Prostate gland (tissue), 2 donors: ENCODE data around the gene TBRG1. TPM values are rescaled to one million over a fixed set of nuclear protein-coding genes. Genes with fewer than 3 reads are reported as not detected.
A peak's percentile ranks its signal among the peaks of the same experiment; 100 is the strongest.

Source experiments
- DNase-seq: peaks from one replicate; pipeline ENCODE4 v3.0.0-alpha.2; 2019; ENCODE audit warnings: low spot score
- H3K27ac ChIP-seq, 2 donors: fragments of 200-600 bp; sonication (generic); 2 replicates each; pipeline ENCODE4 v1.5.1; 2017 to 2019
- H3K27me3 ChIP-seq: fragments of 200-600 bp; sonication (generic); replicated peaks from 2 replicates; pipeline ENCODE4 v1.5.1; 2019; ENCODE audit not compliant: insufficient read depth
- H3K36me3 ChIP-seq, 2 donors: fragments of 200-600 bp; sonication (generic); 1 replicate in 1 of 2; 2 replicates in 1 of 2; pipeline versions ENCODE4 v1.5.1 to v1.8.1; 2017 to 2019
- H3K4me1 ChIP-seq: fragments of 200-600 bp; sonication (generic); replicated peaks from 2 replicates; pipeline ENCODE4 v1.5.1; 2019
- H3K4me3 ChIP-seq, 2 donors: fragments of 200-600 bp; sonication (generic); 2 replicates each; pipeline ENCODE4 v1.5.1; 2017 to 2019
- H3K9me3 ChIP-seq: fragments of 200-600 bp; sonication (generic); 2 replicates; pipeline ENCODE4 v1.5.1; 2017
- CTCF ChIP-seq, 4 experiments: fragments of 200-600 bp in 2 of 4; fragments of 450-650 bp in 2 of 4; sonication (generic) in 2 of 4; IDR thresholded peaks; 1 replicate in 3 of 4; 2 replicates in 1 of 4; pipeline ENCODE4 v1.5.1; 2016 to 2019; ENCODE audit warnings: antibody characterized with exemption in 4 of 4, mild to moderate bottlenecking in 2 of 4, moderate library complexity in 2 of 4
- POLR2A ChIP-seq: fragments of 450-650 bp; IDR thresholded peaks from one replicate; pipeline ENCODE4 v1.6.1; 2016; ENCODE audit warnings: antibody characterized with exemption, mild to moderate bottlenecking
- POLR2AphosphoS5 ChIP-seq: sonication (generic); formaldehyde crosslinking; IDR thresholded peaks from one replicate; pipeline ENCODE4 v1.6.1; 2017; ENCODE audit warnings: antibody characterized with exemption
- WGBS: methylation state at CpG from one replicate; pipeline ENCODE4 v1.1.5; 2018; 5-methylcytosine and 5-hydroxymethylcytosine counted together
- intact Hi-C: fragments of 100-400 bp; cut with DNase I; formaldehyde crosslinking; loops from one replicate; pipeline ENCODE4 v1.14.2; 2022
- total RNA-seq, 2 donors: library from RNA; depleted of rRNA; stranded (reverse); fragments of >200 nt; gene quantifications; one replicate each; pipeline ENCODE4 v1.1.0, GENCODE V29; 2016

The TBRG1 gene
- total RNA-seq, 2 donors from 2014 or later, result 30.8 to 33.8 TPM

- no peak for DNase-seq
- no peak for TF ChIP-seq CTCF (IDR thresholded peaks at IDR 0.05)
- H3K27me3 ChIP-seq, result no peaks in the 10 kb centered on the region
- no peak overlapping the region for H3K27ac ChIP-seq
- intact Hi-C loops, result no loop called here
- no peak overlapping the region for H3K4me3 ChIP-seq
- H3K9me3 ChIP-seq, result no peaks in the 10 kb centered on the region
- WGBS, result 96% methylated on average over 2 of the region's 2 CpGs
- H3K36me3 ChIP-seq, result no peaks in the 10 kb centered on the region
- H3K4me1 ChIP-seq, result no peaks in the 10 kb centered on the region
These were observed 40.1 kb upstream of the TBRG1 start for GRCh38 chr11:124582565-124582964.

- WGBS, result 60% methylated on average over 8 of the region's 8 CpGs
- Histone ChIP-seq H3K27me3 (no peaks in the 10 kb centered on the region), H3K9me3 (no peaks in the 10 kb centered on the region), H3K27ac (no peak overlapping the region), H3K4me3 (no peak overlapping the region), H3K36me3 (no peaks in the 10 kb centered on the region), H3K4me1 (no peaks in the 10 kb centered on the region)
- DNase-seq, result no peak
- intact Hi-C loops, result no loop called here
- TF ChIP-seq CTCF (IDR thresholded peaks at IDR 0.05), result no peak
- TF ChIP-seq POLR2AphosphoS5, result no peak
- TF ChIP-seq POLR2A, result no peak
These were observed 38.9 kb upstream of the TBRG1 start for GRCh38 chr11:124583781-124584180.

- H3K27me3 ChIP-seq, result no peaks in the 10 kb centered on the region
- no peaks in the 10 kb centered on the region for H3K9me3 ChIP-seq
- no peaks in the 10 kb centered on the region for H3K4me1 ChIP-seq
- intact Hi-C loops, result no loop called here
- no peak for TF ChIP-seq CTCF (IDR thresholded peaks at IDR 0.05)
- no peak for TF ChIP-seq POLR2A
- TF ChIP-seq POLR2AphosphoS5, result no peak
- 48% methylated on average over 4 of the region's 4 CpGs for whole genome bisulfite sequencing
- no peak overlapping the region for H3K27ac ChIP-seq
- no peaks in the 10 kb centered on the region for H3K36me3 ChIP-seq
- no peak overlapping the region for H3K4me3 ChIP-seq
- no peak for DNase-seq
These were observed 37.8 kb upstream of the TBRG1 start for GRCh38 chr11:124584681-124585372.

GRCh38 chr11:124586238-124586860 lies 36.3 kb upstream of the TBRG1 start:
- WGBS, result 48% methylated on average over 3 of the region's 3 CpGs
- TF ChIP-seq POLR2A (no peak), CTCF (IDR thresholded peaks at IDR 0.05) (peak; percentile 30 to 52 (median 47))
- DNase-seq, result peak; percentile 42

GRCh38 chr11:124591430-124591829 lies 31.2 kb upstream of the TBRG1 start:
- TF ChIP-seq POLR2AphosphoS5, result no peak
- TF ChIP-seq POLR2A, result no peak
- TF ChIP-seq CTCF (IDR thresholded peaks at IDR 0.05), result no peak
- no peaks in the 10 kb centered on the region for H3K9me3 ChIP-seq
- intact Hi-C loops, result loop anchor here (10.0 kb wide), 1 partner anchor 517 kb away; no protein-coding TSS in a partner anchor
- no peak for DNase-seq
- H3K4me1 ChIP-seq, result no peaks in the 10 kb centered on the region
- 65% methylated on average over 2 of the region's 2 CpGs for WGBS
- no peak overlapping the region for H3K27ac ChIP-seq
- H3K4me3 ChIP-seq, result no peak overlapping the region
- H3K36me3 ChIP-seq, result no peaks in the 10 kb centered on the region
- H3K27me3 ChIP-seq, result peaks cover 2% of the 10 kb centered on the region

More at GRCh38 chr11:124586238-124586860, 36.3 kb upstream of the TBRG1 start:
- Histone ChIP-seq H3K4me1 (no peaks in the 10 kb centered on the region), H3K36me3 (no peaks in the 10 kb centered on the region), H3K4me3 (no peak overlapping the region), H3K27ac (no peak overlapping the region), H3K27me3 (no peaks in the 10 kb centered on the region), H3K9me3 (no peaks in the 10 kb centered on the region)
- intact Hi-C loops, result no loop called here
